C1 segment of cervical spinal cord (tissue), 14 donors: ENCODE measurements around the gene RIN3.
"Not testable (repeated sequence)": the region's sequence is repeated elsewhere in the genome, so short reads cannot be mapped to it uniquely, and the experiment has no call there.

ENCODE experiments used
- DNase-seq, 14 donors: peaks; one replicate each; lab custom pipeline; 2025; lab: John Stamatoyannopoulos, UW

The RIN3 gene

DNA sequence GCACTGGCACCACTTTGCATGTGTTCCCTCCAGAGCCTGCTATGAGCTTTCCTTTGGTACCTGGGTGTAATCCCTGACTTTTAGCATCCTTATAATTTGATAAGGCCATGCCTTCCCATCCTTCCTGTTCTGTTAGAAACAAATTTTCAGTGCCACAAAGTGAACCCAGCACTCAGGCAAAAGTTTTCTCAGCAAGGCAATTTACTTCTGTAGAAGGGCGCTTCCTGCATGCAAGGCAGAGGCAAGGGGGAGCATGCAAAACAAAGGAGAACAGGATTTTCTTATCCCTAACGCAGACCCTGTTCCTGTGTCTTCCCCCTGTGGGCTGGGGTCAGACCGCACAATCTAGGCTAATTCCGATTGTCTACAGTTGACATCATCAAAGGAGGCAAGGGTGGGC lies 108.7 kb downstream of the RIN3 start:
- no peak for DNase-seq

DNA sequence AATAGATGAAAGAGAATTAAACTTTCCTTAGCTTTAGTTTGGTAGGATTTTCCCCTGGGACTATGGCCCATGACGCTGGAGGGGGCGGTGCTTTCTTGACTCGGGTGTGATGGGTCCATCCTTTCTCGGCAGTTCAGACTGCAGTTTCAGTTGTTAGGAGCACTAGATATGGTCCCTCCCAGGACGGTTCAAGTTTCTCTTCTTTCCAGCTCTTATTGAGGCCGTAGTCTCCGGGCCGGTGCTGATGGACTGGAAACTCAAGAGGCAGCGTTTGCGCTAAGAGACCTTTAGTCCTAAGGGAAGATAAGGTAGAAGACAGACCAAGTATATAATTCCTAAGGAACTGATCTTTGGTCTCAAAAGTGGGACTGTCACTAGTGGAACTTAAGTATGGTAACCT lies 111.2 kb downstream of the RIN3 start:
- DNase-seq, result no peak

DNA sequence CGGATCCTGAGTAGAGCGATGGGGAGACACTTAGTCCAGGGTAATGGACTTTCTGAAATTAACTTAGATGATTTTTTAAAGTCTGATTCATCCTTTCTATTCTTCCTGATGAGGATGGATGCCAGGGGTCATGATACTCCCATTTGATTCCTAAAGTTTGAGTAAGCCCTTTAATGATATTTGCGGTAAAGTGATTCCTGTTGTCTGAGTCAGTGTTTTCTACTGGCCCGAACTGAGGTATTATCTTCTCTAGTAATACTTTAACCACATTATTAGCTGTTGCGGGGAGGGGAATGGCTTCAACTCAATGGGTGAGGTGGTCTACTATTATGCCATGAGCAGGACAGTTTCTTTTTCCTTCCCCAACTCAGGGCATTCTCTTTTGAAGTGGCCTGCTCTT lies 111.6 kb downstream of the RIN3 start:
- DNase-seq, result no peak

DNA sequence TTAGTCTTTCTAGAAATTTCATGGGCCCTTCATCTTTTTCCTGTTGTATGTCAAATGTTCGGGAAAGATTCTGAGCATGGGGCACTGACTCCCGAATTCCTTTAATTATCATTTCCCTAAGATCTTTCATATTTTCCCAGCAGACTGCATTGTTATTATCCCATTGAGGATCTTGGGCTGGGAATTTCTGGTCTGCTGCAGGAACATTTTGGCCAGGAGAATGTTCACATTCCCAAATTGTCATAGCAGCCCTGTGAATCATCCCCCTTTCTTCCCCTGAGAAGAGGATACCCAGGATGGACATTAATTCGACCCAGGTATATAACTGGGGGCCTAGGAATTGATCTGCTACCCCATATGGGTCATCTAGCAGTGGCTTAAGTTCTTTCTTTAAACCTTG lies 112.5 kb downstream of the RIN3 start:
- no peak for DNase-seq

DNA sequence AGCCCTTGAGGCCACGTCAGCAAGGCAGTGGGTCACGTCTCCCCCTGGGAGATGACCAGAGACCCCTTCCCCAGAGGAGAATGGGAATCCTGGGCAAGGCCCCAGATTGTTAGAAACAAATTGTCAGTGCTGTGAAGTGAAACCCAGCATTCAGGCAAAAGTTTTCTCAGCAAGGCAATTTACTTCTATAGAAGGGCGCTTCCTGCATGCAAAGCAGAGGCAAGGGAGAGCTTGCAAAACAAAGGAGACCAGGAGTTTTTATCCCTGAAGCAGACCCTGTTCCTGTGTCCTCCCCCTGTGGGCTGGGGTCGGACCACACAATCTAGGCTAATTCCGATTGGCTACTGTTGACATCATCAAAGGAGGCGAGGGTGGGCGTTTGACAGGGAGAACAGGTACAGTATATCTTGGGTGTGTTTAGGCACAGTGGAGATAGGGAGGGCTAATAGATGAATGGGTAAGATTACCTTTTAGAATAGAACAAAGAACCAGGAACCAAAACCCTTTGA lies 114.2 kb downstream of the RIN3 start:
- DNase-seq, result no peak

DNA sequence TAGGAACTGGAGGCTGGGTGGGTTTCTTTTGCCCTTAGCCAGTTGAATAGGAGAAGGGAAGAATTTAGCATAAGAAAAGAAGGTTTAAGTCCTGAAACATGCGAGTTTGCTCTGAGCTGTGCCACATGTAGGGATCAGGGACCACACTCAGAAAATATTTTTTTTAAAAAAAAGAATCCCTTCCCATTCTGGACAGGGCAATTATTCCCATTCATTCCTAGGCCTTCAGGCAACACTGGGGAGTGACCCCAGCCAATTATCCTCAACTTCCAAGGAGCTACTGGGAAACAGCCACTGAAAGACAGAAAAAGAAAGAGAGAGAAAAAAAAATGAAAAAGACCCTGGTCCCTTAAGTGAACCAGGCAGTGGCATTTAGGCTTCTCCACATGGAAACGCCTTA lies 115.1 kb downstream of the RIN3 start:
- no peak for DNase-seq

DNA sequence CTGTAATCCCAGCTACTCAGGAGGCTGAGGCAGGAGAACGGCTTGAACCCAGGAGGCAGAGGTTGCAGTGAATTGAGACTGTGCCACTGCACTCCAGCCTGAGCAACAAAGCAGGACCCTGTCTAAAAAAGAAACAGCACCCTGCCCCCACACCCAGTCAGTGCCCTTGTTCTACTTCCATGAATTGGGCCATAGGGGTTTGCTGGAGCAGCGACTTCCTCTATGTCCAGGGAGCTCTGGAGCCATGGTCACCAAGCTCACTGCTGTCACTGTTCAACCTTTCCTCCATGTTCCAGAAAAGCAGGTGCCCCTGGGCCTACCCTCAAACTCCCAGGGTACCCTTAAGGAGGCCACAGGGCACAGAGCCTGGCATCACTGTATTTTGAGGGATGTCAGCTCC lies 116.8 kb downstream of the RIN3 start:
- no peak for DNase-seq

DNA sequence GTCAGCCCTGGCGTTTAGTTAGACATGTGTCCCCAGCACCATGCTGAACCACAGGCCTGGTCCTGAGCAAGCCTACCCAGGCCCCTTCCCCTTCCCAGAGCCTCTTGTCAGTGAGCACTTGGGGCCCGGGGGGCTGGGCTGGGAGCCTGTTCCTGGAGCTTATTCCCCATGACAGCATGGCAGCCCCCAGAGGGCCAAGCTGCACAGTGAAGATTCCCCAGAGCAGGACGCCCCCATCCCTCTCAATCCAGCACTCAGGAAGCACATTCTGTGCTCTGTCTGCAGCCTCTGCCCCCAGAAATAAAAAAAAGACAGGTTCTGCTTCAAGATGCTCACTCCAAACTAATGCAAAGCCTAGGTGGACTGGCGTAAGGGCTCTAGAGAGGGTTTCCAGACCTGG lies 117.5 kb downstream of the RIN3 start:
- no peak for DNase-seq

DNA sequence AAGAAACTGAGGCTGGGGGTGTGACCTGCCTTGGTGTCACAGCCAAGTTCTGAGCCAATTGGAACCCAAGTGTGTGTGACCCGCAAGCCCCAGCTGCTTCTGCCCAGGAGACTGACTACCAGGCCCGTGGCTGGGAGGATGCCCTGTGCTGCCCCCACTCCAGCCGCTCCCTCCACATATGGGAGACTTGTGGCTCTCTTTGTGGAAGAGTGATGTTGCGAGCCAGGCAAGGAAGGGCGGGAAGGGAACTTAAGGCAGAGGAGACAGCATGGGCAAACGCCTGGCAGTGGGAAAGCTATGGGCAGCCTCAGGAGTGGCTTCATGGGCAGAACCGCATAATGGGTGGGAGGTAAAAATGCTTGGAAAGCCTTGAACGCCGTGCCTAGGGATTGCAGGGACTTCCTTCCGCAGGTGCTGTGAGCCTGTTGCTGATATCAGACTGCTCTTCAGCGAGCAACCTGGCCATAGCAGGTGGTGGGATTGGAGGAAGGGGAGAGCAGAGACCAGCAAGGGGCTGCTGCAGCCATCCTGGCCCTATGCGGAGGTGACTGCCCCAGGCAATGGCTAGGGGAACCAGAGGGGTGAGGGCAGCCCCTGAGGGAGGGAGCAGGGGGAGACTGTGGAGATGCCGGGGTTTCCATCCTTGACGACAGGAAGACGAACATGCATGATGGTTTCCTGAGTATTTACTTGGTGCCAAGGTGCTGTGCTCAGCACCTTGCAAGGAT lies 119.1 kb downstream of the RIN3 start:
- DNase-seq, result no peak

DNA sequence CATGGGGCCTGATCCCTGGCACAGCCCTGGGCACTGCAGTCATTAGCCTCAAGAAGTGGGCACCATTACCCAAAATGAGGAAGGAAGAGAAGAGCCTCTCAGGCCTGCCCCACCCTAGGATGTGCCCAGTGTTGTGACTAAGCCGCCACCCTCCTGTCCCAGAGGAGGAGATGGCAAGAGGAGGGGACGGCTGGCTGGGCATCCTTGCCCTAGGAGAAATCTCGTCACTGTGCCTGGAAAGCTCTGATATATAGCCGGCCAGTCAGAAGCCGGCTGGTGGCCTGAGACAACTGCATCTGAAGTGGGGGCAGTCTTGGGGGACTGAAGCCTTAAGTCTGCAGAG lies 119.7 kb downstream of the RIN3 start:
- no peak for DNase-seq

DNA sequence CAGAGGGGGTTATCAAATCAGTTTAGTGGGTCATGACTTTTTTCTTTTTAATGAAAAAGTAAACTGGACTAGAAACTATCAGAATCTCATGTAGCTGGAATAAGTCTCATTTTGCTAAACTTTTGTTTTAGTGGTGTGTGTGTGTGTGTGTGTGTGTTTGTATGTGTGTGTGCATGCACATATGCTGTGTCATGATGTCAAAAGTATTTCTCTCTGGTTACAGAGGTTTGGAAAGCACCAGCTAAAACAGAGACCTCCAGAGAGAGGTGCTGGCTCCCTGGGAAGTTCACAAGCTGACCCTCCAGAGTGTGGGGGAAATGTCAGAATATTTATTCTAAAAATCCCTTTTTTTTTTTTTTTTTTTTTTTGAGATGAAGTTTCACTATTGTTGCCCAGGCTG lies 120.1 kb downstream of the RIN3 start:
- no peak for DNase-seq

DNA sequence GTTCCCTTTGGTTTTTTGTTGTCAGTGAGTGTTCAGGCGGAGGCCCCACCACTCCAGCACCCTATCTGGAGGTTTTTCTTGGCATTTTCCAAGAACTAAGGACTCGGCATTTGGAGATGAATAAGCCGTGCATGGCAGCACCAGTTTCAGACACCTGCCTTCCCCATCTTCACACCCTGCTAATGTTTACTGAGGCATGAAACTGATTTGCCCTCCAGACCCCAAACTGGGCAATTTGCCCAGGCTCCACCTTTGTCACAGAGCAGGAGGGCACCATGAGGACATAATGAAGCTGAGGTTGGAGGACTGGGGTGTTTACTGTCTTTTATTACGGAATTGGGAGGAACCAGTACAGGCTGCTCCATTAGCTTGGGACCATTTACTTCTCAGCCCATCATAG lies 121.5 kb downstream of the RIN3 start:
- no peak for DNase-seq

DNA sequence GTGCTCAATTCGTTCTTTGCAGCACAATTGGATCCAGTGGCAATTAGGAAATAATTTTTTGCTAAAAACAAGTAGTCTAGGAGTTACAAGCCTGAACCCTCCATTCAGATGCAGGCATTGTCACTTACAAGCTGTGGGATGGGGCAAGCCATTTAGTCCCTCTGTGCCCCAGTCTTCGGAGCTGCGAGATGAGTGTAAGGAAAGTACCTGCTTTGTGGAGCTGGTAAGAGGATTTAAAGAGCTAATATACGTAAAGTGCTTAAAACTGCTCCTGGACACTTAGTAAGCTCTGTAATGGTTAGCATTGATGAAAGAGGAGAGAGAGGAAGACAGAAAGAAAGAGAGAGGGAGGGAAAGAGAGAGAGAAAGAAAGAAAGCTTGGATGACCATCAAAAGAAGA lies 122.3 kb downstream of the RIN3 start:
- DNase-seq, result no peak

DNA sequence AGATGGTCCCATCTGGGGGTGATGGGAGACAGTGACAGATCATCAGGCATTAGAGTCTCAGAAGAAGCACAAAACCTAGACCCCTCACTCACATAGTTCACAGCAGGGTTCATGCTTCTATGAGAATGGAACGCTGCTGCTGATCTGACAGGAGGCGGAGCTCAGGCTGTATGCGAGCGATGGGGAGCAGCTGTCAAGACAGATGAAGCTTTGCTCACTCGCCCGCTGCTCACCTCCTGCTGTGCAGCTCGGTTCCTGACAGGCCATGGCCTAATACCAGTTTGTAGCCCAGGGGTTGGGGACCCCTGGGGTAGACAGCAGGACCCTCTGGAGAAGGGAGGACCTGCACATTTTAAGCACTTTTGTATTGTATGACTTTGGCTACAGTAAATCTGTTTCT lies 123.6 kb downstream of the RIN3 start:
- DNase-seq, result no peak

DNA sequence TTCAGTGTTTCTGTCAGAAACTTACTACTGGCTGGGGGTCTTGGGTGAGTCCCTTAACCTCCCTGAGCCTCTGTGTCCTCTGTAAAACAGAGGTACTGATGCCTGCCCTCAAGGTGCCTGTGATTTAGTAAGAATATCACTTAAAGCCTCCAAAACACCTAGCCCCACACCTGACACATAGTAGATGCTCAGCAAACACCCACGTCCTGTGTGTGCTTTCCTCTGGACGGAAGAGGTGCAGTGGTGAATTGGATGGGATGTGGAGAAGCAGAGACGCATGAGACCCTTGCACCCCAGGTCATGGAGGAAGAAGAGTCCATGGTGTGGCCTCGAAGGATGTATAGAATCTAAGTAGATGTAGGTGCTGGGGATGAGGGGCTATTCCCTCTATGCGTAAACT lies 124.3 kb downstream of the RIN3 start:
- no peak for DNase-seq

DNA sequence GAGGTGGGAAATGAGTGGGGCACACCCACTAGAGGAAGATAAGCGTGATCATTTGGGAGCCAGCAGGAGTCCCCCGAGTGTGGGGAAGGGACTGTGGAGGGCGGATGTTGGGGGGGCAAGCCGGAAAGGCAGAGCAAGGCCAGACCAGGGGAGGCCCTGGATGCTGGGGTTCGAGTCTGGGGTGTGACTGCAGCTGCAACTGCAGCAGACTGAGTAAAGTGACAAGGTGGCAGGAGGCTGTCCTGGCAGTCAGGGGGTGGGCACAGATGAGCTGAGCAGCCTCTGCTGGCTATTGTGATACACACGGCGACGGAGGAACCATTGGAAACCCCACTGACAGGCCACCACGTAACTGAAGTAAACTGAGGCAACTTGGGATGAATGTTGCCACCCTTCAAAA lies 124.7 kb downstream of the RIN3 start:
- no peak for DNase-seq

DNA sequence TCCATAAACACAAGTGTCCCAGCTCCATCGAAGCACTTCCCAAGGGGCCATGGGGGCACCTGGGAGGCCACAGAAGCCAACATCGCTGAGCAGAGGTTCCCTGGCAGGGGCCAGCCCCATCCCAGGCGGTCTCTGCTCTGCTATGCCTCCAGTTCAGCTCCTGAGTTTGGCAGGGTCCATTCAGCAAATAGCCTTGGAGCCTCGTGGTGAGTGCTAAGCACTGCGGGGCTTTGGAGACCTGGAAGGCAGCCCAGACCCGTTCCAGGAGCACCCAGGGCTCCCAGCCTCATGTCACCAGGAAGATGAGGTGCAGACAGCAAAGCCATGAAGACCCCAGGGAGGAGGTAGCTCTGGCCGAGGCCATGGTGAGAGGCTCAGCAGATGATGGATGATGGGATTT lies 125.3 kb downstream of the RIN3 start:
- DNase-seq, result no peak

DNA sequence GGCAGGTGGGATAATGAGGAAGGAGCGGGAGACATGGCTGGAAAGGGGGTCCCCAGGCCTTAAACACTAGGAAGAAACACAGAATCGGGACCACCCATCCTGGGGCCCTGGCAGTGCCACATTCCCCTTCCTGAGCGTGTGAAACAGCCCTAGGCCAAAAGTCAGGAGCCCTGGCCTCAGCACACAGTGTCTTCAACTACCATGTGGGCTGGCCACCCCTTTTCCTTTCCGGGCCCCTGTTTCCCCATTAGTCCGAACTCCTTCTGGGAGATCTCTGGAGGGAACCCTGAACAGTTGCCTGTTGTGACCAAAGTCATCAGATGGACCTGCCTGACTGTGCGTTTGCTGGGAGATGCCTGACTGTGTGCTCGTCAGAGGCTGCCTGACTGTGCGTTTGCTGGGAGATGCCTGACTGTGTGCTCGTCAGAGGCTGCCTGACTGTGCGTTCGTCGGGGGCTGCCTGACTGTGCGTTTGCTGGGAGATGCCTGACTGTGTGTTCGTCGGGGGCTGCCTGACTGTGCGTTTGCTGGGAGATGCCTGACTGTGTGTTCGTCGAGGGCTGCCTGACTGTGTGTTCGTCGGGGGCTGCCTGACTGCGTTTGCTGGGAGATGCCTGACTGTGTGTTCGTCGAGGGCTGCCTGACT lies 126.0 kb downstream of the RIN3 start:
- not testable (repeated sequence) for DNase-seq

DNA sequence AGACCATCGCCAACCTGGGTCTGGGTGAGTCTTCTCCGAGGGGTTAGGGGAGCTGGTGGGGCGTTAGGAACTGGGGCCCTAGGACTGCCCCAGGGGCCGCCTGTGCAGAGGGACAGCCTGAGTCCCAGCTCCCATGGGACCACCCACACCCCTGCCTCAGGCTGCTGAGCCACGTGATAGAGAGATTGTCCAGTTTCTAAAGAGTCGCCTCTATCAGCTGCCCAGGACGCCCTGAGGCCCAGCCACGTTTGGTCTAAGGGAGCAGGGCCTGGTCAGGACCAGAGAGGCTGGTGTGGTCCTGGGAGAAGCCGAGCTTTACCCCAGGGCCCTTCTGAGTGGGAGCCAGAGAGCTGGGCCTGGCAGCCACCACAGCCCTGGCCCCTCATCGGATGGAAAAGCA lies 127.7 kb downstream of the RIN3 start:
- no peak for DNase-seq

DNA sequence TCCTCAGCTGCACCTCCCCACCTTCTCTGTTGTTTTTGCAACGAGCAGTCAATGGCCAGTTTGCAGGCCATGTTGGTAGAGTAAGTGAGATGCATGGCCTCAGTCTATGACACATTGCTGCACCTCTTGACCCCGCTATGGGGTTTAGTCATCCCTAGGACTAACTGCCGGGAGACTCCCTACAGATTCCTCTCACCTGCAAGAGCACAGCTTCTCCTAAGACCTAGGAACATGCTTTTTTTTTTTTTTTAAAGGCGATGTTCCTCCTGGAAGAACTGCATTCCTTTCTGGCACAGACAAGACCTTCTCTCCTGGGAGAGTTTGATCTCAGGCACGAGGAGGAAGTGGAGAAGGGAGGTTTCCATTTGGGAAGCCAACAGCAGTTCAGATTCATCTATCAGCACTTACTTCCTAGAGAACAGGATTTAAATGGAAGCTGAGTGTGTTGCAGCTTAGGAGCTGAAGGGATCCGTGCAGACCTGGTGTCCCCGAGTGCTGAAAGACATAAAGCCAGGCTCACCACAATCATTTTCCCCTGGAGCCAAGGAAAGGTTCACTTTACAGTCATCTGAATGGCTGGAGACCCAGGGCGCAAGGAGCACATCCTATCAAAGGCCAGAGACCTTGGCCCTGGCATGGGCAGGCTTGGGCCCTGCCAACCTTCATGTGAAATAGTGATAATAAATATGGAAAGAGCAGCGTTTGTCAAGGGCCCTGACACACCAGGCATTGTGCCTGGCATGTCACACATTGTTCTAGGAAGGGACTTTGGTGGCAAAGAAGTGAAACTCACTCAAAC lies 130.8 kb downstream of the RIN3 start:
- no peak for DNase-seq

DNA sequence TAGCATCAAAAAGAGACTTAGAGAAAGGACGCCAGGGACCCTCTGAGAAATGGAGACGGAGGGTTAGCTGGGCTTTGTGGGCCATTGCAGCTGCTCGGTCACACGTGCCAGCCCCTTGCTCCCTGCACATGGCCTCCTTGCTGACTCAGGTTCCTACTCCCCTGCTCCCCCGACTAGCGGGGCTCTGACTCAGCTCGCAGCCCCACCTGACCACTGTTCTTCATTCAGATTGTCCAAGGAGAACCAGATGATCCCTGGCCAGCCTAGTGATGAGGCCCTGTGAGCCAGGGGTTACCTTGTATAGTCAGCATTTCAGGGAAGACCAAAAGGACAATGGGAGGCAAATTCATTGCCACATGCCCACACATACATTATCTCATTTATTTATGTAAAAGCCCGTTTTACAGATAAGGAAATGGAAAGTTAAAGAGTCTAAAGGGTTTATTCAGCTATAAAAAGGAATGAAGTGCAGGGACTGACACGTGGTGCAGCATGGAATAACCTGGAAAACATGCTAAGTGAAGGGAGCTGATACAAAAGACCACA lies 131.5 kb downstream of the RIN3 start:
- DNase-seq, result no peak

DNA sequence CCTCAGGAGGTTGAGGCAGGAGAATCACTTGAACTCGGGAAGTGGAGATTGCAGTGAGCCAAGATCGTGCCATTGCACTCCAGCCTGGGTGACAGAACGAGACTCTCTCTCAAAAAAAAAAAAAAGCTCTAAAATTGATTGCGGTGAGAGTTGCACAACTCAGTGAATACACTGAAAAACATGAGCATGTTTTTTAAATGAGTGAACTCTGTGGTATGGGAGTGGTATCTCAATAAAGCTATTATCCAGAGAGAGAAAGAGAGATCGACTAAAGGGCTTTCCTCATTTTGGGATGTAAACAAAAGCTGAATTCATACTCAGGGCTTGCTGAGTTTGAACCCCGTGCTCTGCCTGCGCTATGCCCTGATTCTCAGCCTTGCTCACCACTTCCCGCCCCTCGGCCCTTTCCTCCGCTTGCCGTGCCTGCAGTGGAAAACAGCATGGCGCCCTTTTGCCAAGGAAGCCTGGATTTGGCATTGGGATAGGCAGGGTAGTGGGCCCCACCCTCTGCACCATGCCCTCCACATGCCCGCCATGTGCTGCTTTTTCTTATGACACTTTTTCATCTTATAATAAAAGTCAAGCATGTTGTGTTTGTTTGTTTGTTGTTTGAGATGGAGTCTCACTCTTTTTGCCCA lies 132.4 kb downstream of the RIN3 start:
- no peak for DNase-seq
